Fibroblast of skin of left quadriceps (primary cell): ENCODE measurements around the gene PALM2AKAP2.
"Not testable (repeated sequence)": the region's sequence is repeated elsewhere in the genome, so short reads cannot be mapped to it uniquely, and the experiment has no call there.

Experiments
- DNase-seq, 2 experiments: peaks; one replicate each; pipeline ENCODE4 v3.0.0-alpha.2; 2013; ENCODE audit warnings: low read depth in 2 of 2

Gene PALM2AKAP2

GRCh38 chr9:109805050-109805449 is 25.1 kb downstream of the PALM2AKAP2 start:
- no peak for DNase-seq

DNA sequence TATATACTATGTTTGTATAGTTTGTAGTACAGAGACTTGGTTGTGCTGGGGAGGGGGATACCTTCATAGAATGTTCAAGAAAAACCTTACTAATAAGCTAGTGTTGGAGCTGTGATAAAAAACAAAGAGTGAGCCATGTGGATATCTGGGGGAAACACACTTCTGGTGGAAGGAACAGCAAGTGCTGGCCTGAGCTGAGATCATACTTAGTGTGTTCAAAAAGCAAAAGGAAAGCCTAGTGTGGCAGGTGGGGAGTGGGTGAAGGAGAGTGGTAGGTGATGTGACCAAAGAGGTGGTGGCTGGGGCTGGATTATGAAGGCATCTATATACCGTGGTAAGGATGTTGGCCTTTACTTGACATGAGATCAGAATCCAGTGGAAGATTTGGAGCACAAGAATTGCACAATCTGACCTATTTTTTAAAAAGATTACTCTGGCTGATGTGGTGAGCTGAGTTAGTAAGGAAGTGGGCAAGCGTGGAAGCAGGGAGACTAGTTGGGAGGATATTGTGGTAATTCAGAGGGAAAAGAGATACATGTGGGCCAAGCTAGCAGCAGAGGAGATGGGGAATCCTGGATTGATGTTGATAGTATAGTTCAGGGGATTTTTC is 26.6 kb downstream of the PALM2AKAP2 start:
- DNase-seq = peak; percentile 21 to 37

DNA sequence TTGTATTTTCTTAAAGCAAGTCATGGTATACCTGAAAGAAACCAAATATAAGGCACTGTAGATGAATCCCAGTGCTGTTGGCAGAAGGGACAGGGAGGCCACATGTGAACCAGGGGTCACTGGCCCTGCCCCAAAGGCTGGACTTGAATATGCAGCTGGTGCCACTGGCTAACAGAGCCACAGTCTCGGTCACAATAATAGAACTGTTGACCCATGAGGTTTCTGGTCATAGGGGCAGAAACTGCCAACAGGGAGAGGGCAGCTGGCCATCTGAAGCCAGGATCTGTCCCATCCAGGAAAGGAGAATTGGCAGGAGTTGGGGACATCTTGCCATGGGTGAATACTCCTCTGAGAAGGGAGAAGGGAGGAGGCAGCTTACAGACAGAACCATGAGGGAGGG is 31.9 kb downstream of the PALM2AKAP2 start:
- DNase-seq = no peak

- DNase-seq = no peak
Observed at GRCh38 chr9:109812331-109812730, 32.3 kb downstream of the PALM2AKAP2 start.

GRCh38 chr9:109812818-109813281 is 32.9 kb downstream of the PALM2AKAP2 start:
- no peak for DNase-seq

GRCh38 chr9:109813303-109813702 is 33.3 kb downstream of the PALM2AKAP2 start:
- no peak for DNase-seq

DNA sequence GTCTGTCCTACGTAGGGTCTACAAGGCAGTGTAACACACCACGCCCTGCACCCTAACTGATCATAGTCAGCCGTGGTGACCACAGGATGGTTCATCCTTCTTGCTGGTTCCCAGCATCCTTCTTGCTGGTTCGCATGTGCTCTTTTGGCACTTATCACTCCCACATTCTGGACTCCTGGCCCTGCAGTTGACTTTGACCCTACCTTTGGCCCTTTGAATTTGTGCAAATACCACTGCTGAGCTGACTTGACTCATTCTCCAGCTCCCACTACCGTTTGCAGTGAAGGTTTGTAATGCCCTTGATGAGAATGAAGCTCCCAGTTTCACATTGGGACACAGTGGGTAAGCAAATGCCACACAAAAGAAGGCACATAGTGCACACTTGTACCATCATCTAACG is 33.8 kb downstream of the PALM2AKAP2 start:
- DNase-seq = no peak

DNA sequence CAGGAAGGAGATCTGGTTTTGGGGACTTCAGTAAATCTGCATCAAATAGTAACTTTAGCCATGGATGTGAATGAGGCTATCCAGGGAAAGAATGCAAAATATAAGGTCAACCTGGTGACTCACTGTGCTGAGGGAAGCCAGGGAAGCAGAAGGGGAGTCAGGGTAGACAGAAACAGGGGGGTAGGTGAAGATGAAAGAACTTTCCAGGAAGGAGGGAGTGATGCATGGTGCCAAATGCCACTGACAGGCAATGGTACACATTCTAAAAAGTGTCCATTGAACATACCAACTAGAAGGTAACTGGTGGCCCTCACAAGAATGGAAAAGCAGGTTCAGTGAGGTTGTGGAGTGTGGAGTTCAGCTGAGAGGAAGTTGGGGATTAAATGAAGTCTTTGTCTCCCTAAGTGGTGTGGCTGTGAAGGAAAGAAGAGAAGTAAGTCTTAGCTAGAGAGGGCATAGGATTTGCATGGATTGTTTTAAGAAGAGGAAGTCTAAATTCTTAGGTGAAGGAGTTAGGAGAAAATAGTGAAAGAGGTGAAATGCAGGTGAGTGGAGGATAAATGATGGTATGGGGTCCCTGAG is 35.5 kb downstream of the PALM2AKAP2 start:
- DNase-seq = no peak

- DNase-seq = peak; percentile 92 to 94
Observed at GRCh38 chr9:109816490-109816889, 36.5 kb downstream of the PALM2AKAP2 start.

- DNase-seq = peak in 1 of 2 experiments; percentile 27
Observed at GRCh38 chr9:109817146-109817845, 37.3 kb downstream of the PALM2AKAP2 start.

DNA sequence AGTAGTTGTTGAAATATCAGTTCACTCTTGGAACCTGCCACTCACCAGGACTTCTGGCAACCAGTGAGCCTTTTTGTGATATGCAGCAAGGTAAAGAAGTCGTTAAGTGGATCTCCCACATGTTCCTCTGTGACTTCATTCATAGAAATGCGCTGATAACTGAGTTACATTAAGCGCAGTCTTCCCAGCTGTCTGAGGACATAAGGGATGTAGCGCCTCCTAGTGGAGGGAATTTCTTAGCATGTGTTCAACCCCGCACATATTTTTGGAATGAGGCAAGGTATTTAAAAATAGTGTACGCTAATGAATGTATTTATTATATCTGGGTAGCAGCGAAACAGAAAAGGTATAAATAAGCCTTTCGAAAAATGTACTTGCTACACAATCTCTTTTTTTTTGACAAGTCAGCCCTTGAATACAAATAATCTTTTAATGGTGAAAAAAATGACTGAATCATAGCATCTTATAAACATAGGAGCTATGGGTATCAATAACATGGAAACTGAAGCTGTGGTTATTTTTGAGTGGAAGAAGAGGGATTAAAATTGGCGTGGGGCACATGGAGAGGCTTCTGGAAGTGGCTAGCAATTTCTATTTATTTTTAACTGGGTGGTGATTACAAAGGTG is 38.0 kb downstream of the PALM2AKAP2 start:
- DNase-seq = peak; percentile 95

DNA sequence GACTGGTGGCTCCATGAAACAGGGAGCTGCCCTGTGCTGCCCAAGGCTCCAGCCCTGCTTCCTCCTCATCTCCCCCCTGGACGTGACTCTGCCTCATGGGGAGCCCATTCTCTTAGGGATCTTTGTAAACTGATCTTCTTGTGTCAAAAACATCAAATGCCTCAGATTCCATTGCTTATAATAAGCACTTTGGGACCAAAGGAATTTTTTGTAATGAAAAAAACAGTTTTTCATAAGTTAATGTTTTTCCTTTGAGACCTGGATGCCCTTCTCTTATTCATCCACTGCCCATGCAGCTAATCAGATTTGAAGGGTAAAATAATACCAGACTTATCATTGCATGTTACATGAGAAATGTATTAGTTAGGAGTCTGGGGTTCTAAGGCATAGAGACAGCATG is 41.7 kb downstream of the PALM2AKAP2 start:
- DNase-seq = peak in 1 of 2 experiments; percentile 37

- DNase-seq = not testable (repeated sequence)
Observed at GRCh38 chr9:109825383-109825782, 45.4 kb downstream of the PALM2AKAP2 start.

GRCh38 chr9:109826559-109826958 is 46.6 kb downstream of the PALM2AKAP2 start:
- DNase-seq = no peak

GRCh38 chr9:109828254-109828653 is 48.3 kb downstream of the PALM2AKAP2 start:
- no peak for DNase-seq
